RWPE2 (cell line): ENCODE data around the gene SH3RF1.

Experiments used
- ATAC-seq: fragments of 200-7000 bp; cut with Tn5 transposase; 3 replicates; pipeline ENCODE4 v1.9.1; 2021; ENCODE audit warnings: low read depth
- DNase-seq: peaks from one replicate; pipeline ENCODE4 v3.0.0-alpha.2; 2020; ENCODE audit warnings: low spot score
- H3K27ac ChIP-seq: fragments of 450-650 bp; 2 replicates; pipeline ENCODE4 v1.5.1; 2017; ENCODE audit warnings: mild to moderate bottlenecking; ENCODE audit not compliant: poor library complexity, severe bottlenecking
- H3K27me3 ChIP-seq: fragments of 250-450 bp; sonication (Bioruptor Pico); 2 replicates; pipeline ENCODE4 v1.5.1; 2021; ENCODE audit warnings: mild to moderate bottlenecking, moderate library complexity; ENCODE audit not compliant: insufficient read depth, poor library complexity, severe bottlenecking
- H3K36me3 ChIP-seq: fragments of 250-450 bp; sonication (Bioruptor Pico); 2 replicates; pipeline ENCODE4 v1.5.1; 2020; ENCODE audit warnings: low read depth, mild to moderate bottlenecking, moderate library complexity
- H3K4me1 ChIP-seq: fragments of 250-450 bp; sonication (Bioruptor Pico); 2 replicates; pipeline ENCODE4 v1.5.1; 2021; ENCODE audit warnings: mild to moderate bottlenecking, moderate library complexity; ENCODE audit not compliant: insufficient read depth, poor library complexity, severe bottlenecking
- H3K4me3 ChIP-seq: fragments of 250-450 bp; sonication (Bioruptor Pico); 2 replicates; pipeline ENCODE4 v1.5.1; 2021; ENCODE audit warnings: mild to moderate bottlenecking, moderate library complexity; ENCODE audit not compliant: severe bottlenecking
- H3K9me3 ChIP-seq: fragments of 250-450 bp; sonication (Bioruptor Pico); 2 replicates; pipeline ENCODE4 v1.5.1; 2021; ENCODE audit warnings: mild to moderate bottlenecking, moderate library complexity; ENCODE audit not compliant: severe bottlenecking
- CTCF ChIP-seq: fragments of 450-650 bp; IDR thresholded peaks from one replicate; pipeline ENCODE4 v1.5.1; 2017; ENCODE audit warnings: mild to moderate bottlenecking, moderate library complexity; ENCODE audit not compliant: poor library complexity, severe bottlenecking

Gene SH3RF1

GRCh38 chr4:169124661-169125060, 146.1 kb downstream of the SH3RF1 start:
- ATAC-seq (no peak), DNase-seq (no peak)
- Histone ChIP-seq H3K9me3 (no peaks in the 10 kb centered on the region), H3K27me3 (no peaks in the 10 kb centered on the region), H3K4me1 (no peaks in the 10 kb centered on the region), H3K27ac (no peak overlapping the region), H3K36me3 (peaks cover 67% of the 10 kb centered on the region), H3K4me3 (no peak overlapping the region)
- TF ChIP-seq CTCF, result no peak

- peaks cover 59% of the 10 kb centered on the region for H3K36me3 ChIP-seq
- H3K27ac ChIP-seq, result no peak overlapping the region
- ATAC-seq (no peak), DNase-seq (no peak)
- H3K4me1 ChIP-seq, result no peaks in the 10 kb centered on the region
- H3K9me3 ChIP-seq, result no peaks in the 10 kb centered on the region
- H3K4me3 ChIP-seq, result no peak overlapping the region
- TF ChIP-seq CTCF, result no peak
- no peaks in the 10 kb centered on the region for H3K27me3 ChIP-seq
Measured at GRCh38 chr4:169122422-169122821, 148.3 kb downstream of the SH3RF1 start.

- no peaks in the 10 kb centered on the region for H3K27me3 ChIP-seq
- H3K4me1 ChIP-seq, result peaks cover under 1% of the 10 kb centered on the region
- TF ChIP-seq CTCF, result no peak
- ATAC-seq (no peak), DNase-seq (no peak)
- H3K36me3 ChIP-seq, result peaks cover 64% of the 10 kb centered on the region
- no peaks in the 10 kb centered on the region for H3K9me3 ChIP-seq
- no peak overlapping the region for H3K4me3 ChIP-seq
- H3K27ac ChIP-seq, result no peak overlapping the region
Measured at GRCh38 chr4:169121861-169122382, 148.8 kb downstream of the SH3RF1 start.

DNA sequence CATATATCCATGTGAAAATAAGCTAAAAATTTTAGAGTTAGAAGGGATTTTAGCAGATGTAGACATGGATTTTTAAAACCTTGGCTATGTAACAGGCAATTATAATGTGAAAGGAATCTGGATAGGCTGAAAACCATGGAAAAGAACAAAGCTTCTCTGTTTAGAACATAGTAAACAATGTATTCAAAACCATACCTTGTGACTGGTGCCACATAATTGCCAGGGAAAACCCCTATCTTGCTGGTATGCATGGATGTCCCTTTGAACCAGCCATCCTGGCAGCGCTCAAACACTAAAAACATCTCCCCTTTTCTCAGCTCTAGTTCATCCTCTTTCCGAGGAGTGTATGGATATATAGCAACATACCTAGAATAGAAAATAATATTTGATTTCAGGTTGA, 150.1 kb downstream of the SH3RF1 start:
- Histone ChIP-seq H3K4me1 (peaks cover 13% of the 10 kb centered on the region), H3K9me3 (no peaks in the 10 kb centered on the region), H3K27me3 (no peaks in the 10 kb centered on the region), H3K4me3 (no peak overlapping the region), H3K27ac (no peak overlapping the region), H3K36me3 (peaks cover 66% of the 10 kb centered on the region)
- no peak for DNase-seq
- no peak for TF ChIP-seq CTCF
- ATAC-seq, result no peak

- ATAC-seq (no peak), DNase-seq (no peak)
- H3K36me3 ChIP-seq, result peaks cover 75% of the 10 kb centered on the region
- H3K4me3 ChIP-seq, result no peak overlapping the region
- H3K27ac ChIP-seq, result no peak overlapping the region
- H3K9me3 ChIP-seq, result no peaks in the 10 kb centered on the region
- H3K4me1 ChIP-seq, result peaks cover 19% of the 10 kb centered on the region
- H3K27me3 ChIP-seq, result no peaks in the 10 kb centered on the region
- TF ChIP-seq CTCF, result no peak
Measured at GRCh38 chr4:169119536-169119935, 151.2 kb downstream of the SH3RF1 start.
